Ovary (tissue), 3 donors: ENCODE results near the gene SF3B4.

Experiments
- EP300 ChIP-seq: sonication (generic); formaldehyde crosslinking; IDR thresholded peaks from one replicate; pipeline ENCODE4 v1.6.1; 2017; ENCODE audit warnings: antibody characterized with exemption
- POLR2A ChIP-seq: fragments of 450-650 bp; IDR thresholded peaks from one replicate; pipeline ENCODE4 v1.6.1; 2017; ENCODE audit warnings: antibody characterized with exemption, mild to moderate bottlenecking, moderate library complexity
- TF ChIP-seq, protein P1 (sequence below), 3 donors: fragments of 450-650 bp in 2 of 3; fragments of 200-600 bp in 1 of 3; IDR thresholded peaks; one replicate each; pipeline versions ENCODE4 v1.5.1 to v1.8.0; 2016 to 2022; ENCODE audit warnings: antibody characterized with exemption in 3 of 3, mild to moderate bottlenecking in 1 of 3
- donor health status: DM: no; HTN: no; CAD: no.

DNA sequence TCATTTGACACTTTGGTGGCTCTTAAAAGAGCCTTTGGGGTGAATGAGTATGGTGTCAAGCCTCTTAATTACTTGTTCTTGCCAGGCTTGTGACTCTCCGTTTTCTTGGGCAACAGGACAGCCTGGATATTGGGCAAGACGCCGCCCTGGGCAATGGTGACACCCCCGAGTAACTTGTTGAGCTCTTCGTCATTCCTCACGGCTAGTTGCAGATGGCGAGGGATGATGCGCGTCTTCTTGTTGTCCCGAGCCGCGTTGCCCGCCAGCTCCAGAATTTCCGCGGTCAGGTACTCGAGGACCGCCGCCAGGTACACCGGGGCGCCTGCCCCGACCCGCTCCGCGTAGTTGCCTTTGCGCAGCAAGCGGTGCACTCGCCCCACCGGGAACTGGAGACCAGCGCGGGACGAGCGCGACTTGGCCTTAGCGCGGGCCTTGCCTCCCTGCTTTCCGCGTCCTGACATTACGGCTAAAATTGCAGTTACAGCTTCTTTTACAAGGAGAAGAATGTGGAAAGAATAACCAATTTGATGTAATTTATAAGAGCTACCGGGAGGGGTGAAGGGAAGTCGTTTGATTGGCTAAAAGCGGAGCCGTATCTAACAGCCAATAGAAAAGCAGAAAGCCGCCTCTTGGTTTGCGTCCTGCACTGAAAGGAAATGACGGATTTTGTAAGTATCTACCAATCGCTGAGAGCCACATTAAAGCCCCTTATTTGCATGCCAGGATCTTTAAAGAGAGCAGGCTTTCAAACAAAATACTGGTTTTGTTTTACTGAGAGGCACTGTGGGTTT is 40.0 kb downstream of the SF3B4 start:
- TF ChIP-seq EP300 = no peak
- peak; percentile 96 for TF ChIP-seq POLR2A
- TF ChIP-seq, protein P1, sequence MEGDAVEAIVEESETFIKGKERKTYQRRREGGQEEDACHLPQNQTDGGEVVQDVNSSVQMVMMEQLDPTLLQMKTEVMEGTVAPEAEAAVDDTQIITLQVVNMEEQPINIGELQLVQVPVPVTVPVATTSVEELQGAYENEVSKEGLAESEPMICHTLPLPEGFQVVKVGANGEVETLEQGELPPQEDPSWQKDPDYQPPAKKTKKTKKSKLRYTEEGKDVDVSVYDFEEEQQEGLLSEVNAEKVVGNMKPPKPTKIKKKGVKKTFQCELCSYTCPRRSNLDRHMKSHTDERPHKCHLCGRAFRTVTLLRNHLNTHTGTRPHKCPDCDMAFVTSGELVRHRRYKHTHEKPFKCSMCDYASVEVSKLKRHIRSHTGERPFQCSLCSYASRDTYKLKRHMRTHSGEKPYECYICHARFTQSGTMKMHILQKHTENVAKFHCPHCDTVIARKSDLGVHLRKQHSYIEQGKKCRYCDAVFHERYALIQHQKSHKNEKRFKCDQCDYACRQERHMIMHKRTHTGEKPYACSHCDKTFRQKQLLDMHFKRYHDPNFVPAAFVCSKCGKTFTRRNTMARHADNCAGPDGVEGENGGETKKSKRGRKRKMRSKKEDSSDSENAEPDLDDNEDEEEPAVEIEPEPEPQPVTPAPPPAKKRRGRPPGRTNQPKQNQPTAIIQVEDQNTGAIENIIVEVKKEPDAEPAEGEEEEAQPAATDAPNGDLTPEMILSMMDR (IDR thresholded peaks at IDR 0.05) = peak; percentile 4 to 46 (median 34)
